Measurements from ENCODE around the gene CPSF7.
"Not testable (repeated sequence)": the region's sequence is repeated elsewhere in the genome, so short reads cannot be mapped to it uniquely, and the experiment has no call there.

Gene CPSF7

GRCh38 chr11:61437496-61437895, 7.7 kb upstream of the CPSF7 start:
- no peak for DNase-seq
- in situ Hi-C loops (cut with HindIII; ENCODE audit: low pct_ligation_motif_present, low sequenced_read_pairs): no loop called here
- Histone ChIP-seq H3K36me3 (replicated peaks) (peaks cover 33% of the 10 kb centered on the region), H3K27ac (no peak overlapping the region), H3K27me3 (replicated peaks) (no peaks in the 10 kb centered on the region), H3K4me3 (ENCODE audit: low read depth, low read length) (no peak overlapping the region)
- TF ChIP-seq CTCF (IDR thresholded peaks at IDR 0.05; ENCODE audit: low read depth, low read length, missing control alignments): no peak

GRCh38 chr11:61430839-61431238, 1.1 kb upstream of the CPSF7 start:
- H3K27ac ChIP-seq; in situ Hi-C loops (cut with HindIII; ENCODE audit: low pct_ligation_motif_present, low sequenced_read_pairs); DNase-seq; H3K27me3 ChIP-seq (replicated peaks): not testable (repeated sequence)
- Histone ChIP-seq H3K36me3 (replicated peaks) (peaks cover 22% of the 10 kb centered on the region), H3K4me3 (ENCODE audit: low read depth, low read length) (peak overlapping the region; percentile 99)

- Histone ChIP-seq H3K27ac (peak overlapping the region; percentile 98), H3K36me3 (replicated peaks) (peaks cover 35% of the 10 kb centered on the region), H3K27me3 (replicated peaks) (no peaks in the 10 kb centered on the region), H3K4me3 (ENCODE audit: low read depth, low read length) (peak overlapping the region; percentile 99)
- no peak for TF ChIP-seq CTCF (IDR thresholded peaks at IDR 0.05; ENCODE audit: low read depth, low read length, missing control alignments)
- in situ Hi-C loops (cut with HindIII; ENCODE audit: low pct_ligation_motif_present, low sequenced_read_pairs): no loop called here
- peak; percentile 28 for DNase-seq
Observed at GRCh38 chr11:61429346-61429690, 457 bp downstream of the CPSF7 start.

GRCh38 chr11:61425367-61426131, 4.2 kb downstream of the CPSF7 start:
- Histone ChIP-seq H3K27me3 (replicated peaks) (no peaks in the 10 kb centered on the region), H3K36me3 (replicated peaks) (peaks cover 63% of the 10 kb centered on the region), H3K4me3 (ENCODE audit: low read depth, low read length) (no peak overlapping the region), H3K27ac (no peak overlapping the region)
- in situ Hi-C loops (cut with HindIII; ENCODE audit: low pct_ligation_motif_present, low sequenced_read_pairs): no loop called here
- TF ChIP-seq CTCF (IDR thresholded peaks at IDR 0.05; ENCODE audit: low read depth, low read length, missing control alignments): no peak
- no peak for DNase-seq

GRCh38 chr11:61422226-61422625, 7.5 kb downstream of the CPSF7 start:
- DNase-seq: no peak
- Histone ChIP-seq H3K4me3 (ENCODE audit: low read depth, low read length) (no peak overlapping the region), H3K27me3 (replicated peaks) (no peaks in the 10 kb centered on the region), H3K27ac (no peak overlapping the region), H3K36me3 (replicated peaks) (peaks cover 81% of the 10 kb centered on the region)
- TF ChIP-seq CTCF (IDR thresholded peaks at IDR 0.05; ENCODE audit: low read depth, low read length, missing control alignments): no peak
- in situ Hi-C loops (cut with HindIII; ENCODE audit: low pct_ligation_motif_present, low sequenced_read_pairs): no loop called here

GRCh38 chr11:61418136-61418535, 11.6 kb downstream of the CPSF7 start:
- in situ Hi-C loops (cut with HindIII; ENCODE audit: low pct_ligation_motif_present, low sequenced_read_pairs): no loop called here
- DNase-seq: no peak
- Histone ChIP-seq H3K4me3 (ENCODE audit: low read depth, low read length) (no peak overlapping the region), H3K27me3 (replicated peaks) (no peaks in the 10 kb centered on the region), H3K27ac (peak overlapping the region; percentile 9), H3K36me3 (replicated peaks) (peaks cover 83% of the 10 kb centered on the region)
- no peak for TF ChIP-seq CTCF (IDR thresholded peaks at IDR 0.05; ENCODE audit: low read depth, low read length, missing control alignments)

Measured in brain microvascular endothelial cell (primary cell).